ENCODE results near the gene RAD51B.

GRCh38 chr14:68217791-68218340 is 398.3 kb downstream of the RAD51B start:
- no peak for TF ChIP-seq CTCF (conservative IDR thresholded peaks at IDR 0.05; ENCODE audit: low read depth, low read length)
- TF ChIP-seq EZH2 (IDR thresholded peaks at IDR 0.05; ENCODE audit: borderline replicate concordance, low read depth, low read length, poor library complexity, severe bottlenecking), result no peak

Data from A673 (cell line).